Endothelial cell of umbilical vein (primary cell): ENCODE data around the gene TXNRD3. TPM values are rescaled to one million over a fixed set of nuclear protein-coding genes. Genes with fewer than 3 reads are reported as not detected.

Experiments used
- BruUV-seq: library from RNA; stranded (reverse); fragments of 400-500 nt; replicated peaks from 2 replicates; lab custom pipeline; 2021; lab: Mats Ljungman, UMichigan
- CTCF ChIA-PET: fragments of 300-600, 350-600 bp; sonication (Branson Sonifier 250); formaldehyde crosslinking; loops from one replicate; lab custom pipeline; 2021; ENCODE audit warnings: antibody characterized with exemption, inconsistent platforms; lab: Charles Lee
- POLR2A ChIA-PET: fragments of 300-600, 350-600 bp; sonication (Branson Sonifier 250); formaldehyde crosslinking; loops from one replicate; lab custom pipeline; 2021; ENCODE audit warnings: antibody characterized with exemption, inconsistent platforms; lab: Charles Lee
- DNase-seq: peaks from one replicate; pipeline ENCODE4 v3.0.0-alpha.2; 2011; ENCODE audit warnings: low read depth, low spot score
- FAIRE-seq: peaks from 2 replicates; lab custom pipeline; 2011; peaks lifted over from hg19 to GRCh38; lab: Jason Lieb, UNC
- H2AFZ ChIP-seq: 2 replicates; pipeline ENCODE4 v1.6.0; 2012; ENCODE audit warnings: low read depth, low read length, control low read depth, inconsistent platforms
- H3K27ac ChIP-seq: 2 replicates; pipeline ENCODE4 v1.5.1; 2011; ENCODE audit warnings: low read depth, mild to moderate bottlenecking, control low read depth, low read length, moderate library complexity; ENCODE audit not compliant: insufficient read depth
- H3K27me3 ChIP-seq, 2 experiments: 2 replicates each; pipeline versions ENCODE4 v1.6.0 to v1.6.1; 2011; ENCODE audit warnings: low read length in 2 of 2, mixed read lengths in 1 of 2; ENCODE audit not compliant: control insufficient read depth in 2 of 2, insufficient read depth in 2 of 2
- H3K36me3 ChIP-seq, 2 experiments: 2 replicates in 1 of 2; 3 replicates in 1 of 2; pipeline ENCODE4 v1.5.1; 2011; ENCODE audit warnings: low read length in 2 of 2, mild to moderate bottlenecking in 1 of 2, moderate library complexity in 1 of 2; ENCODE audit not compliant: control insufficient read depth in 2 of 2, insufficient read depth in 2 of 2; ENCODE audit errors: extremely low read depth in 1 of 2
- H3K4me1 ChIP-seq: 3 replicates; pipeline ENCODE4 v1.5.1; 2011; ENCODE audit warnings: mild to moderate bottlenecking, low read length; ENCODE audit not compliant: control insufficient read depth, insufficient read depth; ENCODE audit errors: extremely low read depth
- H3K4me2 ChIP-seq: 2 replicates; pipeline ENCODE4 v1.6.1; 2011; ENCODE audit warnings: low read length, control low read depth, mixed read lengths; ENCODE audit not compliant: insufficient read depth
- H3K4me3 ChIP-seq, 3 experiments: fragments of 200-600 bp in 1 of 3; sonication (generic), shearing (Covaris generic) in 1 of 3; replicated peaks in 1 of 3; 2 replicates each; pipeline ENCODE4 v1.5.1; 2011 to 2016; ENCODE audit warnings: control low read depth in 3 of 3, low read length in 3 of 3, mild to moderate bottlenecking in 2 of 3, inconsistent platforms in 1 of 3, low read depth in 1 of 3, moderate library complexity in 1 of 3; ENCODE audit not compliant: insufficient read depth in 1 of 3
- H3K79me2 ChIP-seq: 2 replicates; pipeline ENCODE4 v1.6.0; 2012; ENCODE audit warnings: low read length, inconsistent platforms; ENCODE audit not compliant: control insufficient read depth, insufficient read depth
- H3K9ac ChIP-seq: replicated peaks from 2 replicates; pipeline ENCODE3; 2011; ENCODE audit warnings: low read length, control low read depth; ENCODE audit not compliant: insufficient read depth; ENCODE audit errors: extremely low read depth
- H3K9me1 ChIP-seq: replicated peaks from 3 replicates; pipeline ENCODE4 v1.6.0; 2011; ENCODE audit warnings: mild to moderate bottlenecking, low read length; ENCODE audit not compliant: control insufficient read depth, insufficient read depth; ENCODE audit errors: extremely low read depth
- H3K9me3 ChIP-seq: replicated peaks from 2 replicates; pipeline ENCODE4 v1.5.1; 2012; ENCODE audit warnings: low read length, inconsistent platforms; ENCODE audit not compliant: control insufficient read depth, insufficient read depth
- H4K20me1 ChIP-seq: replicated peaks from 2 replicates; pipeline ENCODE3; 2011; ENCODE audit warnings: mild to moderate bottlenecking, low read length; ENCODE audit not compliant: control insufficient read depth, insufficient read depth; ENCODE audit errors: extremely low read depth
- EZH2 ChIP-seq: IDR thresholded peaks from 2 replicates; pipeline ENCODE4 v1.6.1; 2012; ENCODE audit warnings: borderline replicate concordance, low read depth, mild to moderate bottlenecking, moderate library complexity, low read length, inconsistent platforms; ENCODE audit not compliant: severe bottlenecking
- FOS ChIP-seq: IDR thresholded peaks from 2 replicates; pipeline ENCODE4 v1.6.1; 2011; ENCODE audit warnings: mild to moderate bottlenecking, low read length, moderate library complexity, borderline replicate concordance; ENCODE audit not compliant: insufficient read depth
- GATA2 ChIP-seq: IDR thresholded peaks from 2 replicates; pipeline ENCODE4 v1.7.0; 2011; ENCODE audit warnings: low read depth, mild to moderate bottlenecking, moderate library complexity, mixed read lengths, low read length; ENCODE audit not compliant: insufficient read length, insufficient read depth
- JUN ChIP-seq: IDR thresholded peaks from 2 replicates; pipeline ENCODE4 v1.6.1; 2011; ENCODE audit warnings: borderline replicate concordance, low read depth; ENCODE audit not compliant: insufficient read length, insufficient read depth
- MYC ChIP-seq: IDR thresholded peaks from one replicate; pipeline ENCODE4 v1.6.1; 2011; ENCODE audit warnings: mild to moderate bottlenecking, low read depth, low read length
- POLR2A ChIP-seq: IDR thresholded peaks from 2 replicates; pipeline ENCODE4 v1.6.1; 2012; ENCODE audit warnings: low read depth, mild to moderate bottlenecking, control low read depth, low read length
- POLR2AphosphoS5 ChIP-seq: IDR thresholded peaks from 2 replicates; pipeline ENCODE4 v1.6.1; 2012; ENCODE audit warnings: low read depth, mild to moderate bottlenecking, control low read depth, low read length, moderate library complexity; ENCODE audit not compliant: insufficient read depth
- dilution Hi-C: fragments of 300-500 bp; cut with MboI; formaldehyde crosslinking; loops from one replicate; pipeline ENCODE4 v1.15.0; 2019; ENCODE audit warnings: low sequenced_read_pairs; ENCODE audit not compliant: extremely low pct_ligation_motif_present
- intact Hi-C: fragments of 100-400 bp; cut with micrococcal nuclease; formaldehyde crosslinking; loops from one replicate; pipeline ENCODE4 v1.10.0; 2022
- polyA plus RNA-seq, 4 experiments: library from polyadenylated mRNA; depleted of rRNA in 3 of 4; stranded (reverse) in 3 of 4; unstranded in 1 of 4; fragments of >200 nt; gene quantifications; 2 replicates each; pipeline versions ENCODE4 v1.2.1 to v1.2.3, GENCODE V29; 2011 to 2012; ENCODE audit warnings: missing spikeins in 1 of 4
- total RNA-seq: library from RNA; stranded (reverse); gene quantifications from 2 replicates; pipeline ENCODE4 v1.2.3, GENCODE V29; 2021
- TF ChIP-seq, protein P1 (sequence below), 2 donors: IDR thresholded peaks; 1 replicate in 1 of 2; 2 replicates in 1 of 2; pipeline ENCODE4 v1.5.1; 2011; ENCODE audit warnings: low read length in 2 of 2, mild to moderate bottlenecking in 2 of 2, moderate library complexity in 2 of 2, control low read depth in 1 of 2, inconsistent platforms in 1 of 2, low read depth in 1 of 2; ENCODE audit not compliant: insufficient read depth in 1 of 2; ENCODE audit errors: extremely low read depth in 1 of 2
- TF ChIP-seq, protein P2 (sequence below): IDR thresholded peaks from 2 replicates; pipeline ENCODE4 v1.6.1; 2011; ENCODE audit not compliant: insufficient read depth, insufficient read length

Gene TXNRD3
- total and polyA plus RNA-seq, 2 donors (not counting 3 experiments of a cell fraction or from before 2014, with no cell fraction given): 2.6 to 7.1 TPM

DNA sequence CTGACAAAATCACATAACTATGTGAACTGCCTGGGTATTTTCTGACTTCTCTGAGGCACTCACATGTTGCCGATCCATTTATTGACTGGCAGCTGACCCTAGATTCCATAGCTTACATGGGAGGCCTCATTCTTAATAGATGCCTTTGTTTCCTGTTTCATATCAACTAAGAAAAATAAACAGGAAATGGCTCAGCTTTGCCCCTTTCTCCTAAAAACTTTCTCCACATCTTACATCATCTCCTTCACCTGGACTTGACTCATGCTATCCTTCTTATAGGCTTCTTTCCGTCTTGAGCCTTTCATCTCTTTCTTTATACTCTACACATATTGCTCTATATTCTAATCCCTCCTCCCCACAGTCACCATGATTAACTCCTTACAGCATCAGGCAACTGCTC is 38.0 kb downstream of the TXNRD3 start:
- DNase-seq (peak; percentile 28), FAIRE-seq (peak; percentile 44)
- Histone ChIP-seq H3K36me3 (no peaks in the 10 kb centered on the region), H3K9me3 (no peaks in the 10 kb centered on the region), H4K20me1 (no peaks in the 10 kb centered on the region), H3K27ac (no peak overlapping the region), H3K9me1 (no peaks in the 10 kb centered on the region), H3K27me3 (no peaks in the 10 kb centered on the region), H3K4me2 (peak overlapping the region; percentile 39), H3K4me1 (peaks cover 15% of the 10 kb centered on the region), H3K79me2 (no peaks in the 10 kb centered on the region), H3K9ac (no peak overlapping the region), H3K4me3 (no peak overlapping the region), H2AFZ (peak overlapping the region; percentile 31)
- ChIA-PET POLR2A (no interaction called here), CTCF (no interaction called here)
- intact Hi-C loops: no loop called here
- no TSS peak for BruUV-seq
- TF ChIP-seq JUN: no peak
- TF ChIP-seq GATA2: peak; percentile 37
- TF ChIP-seq FOS: peak; percentile 9
- dilution Hi-C loops: no loop called here

DNA sequence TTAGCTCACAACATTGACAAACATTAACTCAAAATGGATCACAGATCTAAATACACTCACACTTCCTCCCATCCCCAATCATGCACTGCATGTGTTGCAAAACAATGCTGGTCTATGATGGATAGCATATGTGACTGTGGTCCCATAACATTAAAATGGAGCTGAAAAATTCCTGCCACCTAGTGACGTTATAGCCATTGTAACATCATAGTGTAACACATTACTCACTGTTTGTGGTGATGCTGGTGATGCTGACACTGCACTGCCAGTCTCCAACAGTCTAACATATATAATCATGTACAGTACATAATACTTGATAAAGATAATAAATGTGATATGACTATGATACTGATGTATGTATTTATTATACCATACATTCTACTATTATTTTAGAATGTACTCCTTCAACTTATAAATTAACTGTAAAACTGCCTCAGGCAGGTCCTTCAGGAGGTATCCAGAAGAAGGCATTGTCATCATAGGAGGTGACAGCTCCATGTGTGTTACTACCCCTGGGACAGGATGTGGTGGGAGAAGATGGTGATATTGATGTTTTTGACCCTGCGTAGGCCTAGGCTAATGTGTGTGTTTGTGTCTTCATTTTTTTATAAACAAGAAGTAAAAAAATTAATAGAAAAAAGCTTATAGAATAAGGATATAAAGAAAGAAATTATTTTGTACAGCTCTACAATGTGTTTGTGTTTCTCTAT is 41.3 kb downstream of the TXNRD3 start:
- ChIA-PET POLR2A (no interaction called here), CTCF (interaction anchor here (1.0 to 1.4 kb wide), 5 partner anchors 9 to 66 kb away, joined by 3 to 5 read pairs (median 3); no protein-coding TSS in a partner anchor)
- FAIRE-seq (no peak), DNase-seq (no peak)
- Histone ChIP-seq H4K20me1 (no peaks in the 10 kb centered on the region), H3K9ac (no peak overlapping the region), H2AFZ (no peak overlapping the region), H3K79me2 (no peaks in the 10 kb centered on the region), H3K27ac (no peak overlapping the region), H3K27me3 (no peaks in the 10 kb centered on the region), H3K36me3 (no peaks in the 10 kb centered on the region), H3K4me1 (peaks cover 11% of the 10 kb centered on the region), H3K9me3 (no peaks in the 10 kb centered on the region), H3K4me2 (no peak overlapping the region), H3K4me3 (no peak overlapping the region), H3K9me1 (no peaks in the 10 kb centered on the region)
- dilution Hi-C loops (no loop called here), intact Hi-C loops (no loop called here)
- no peak for TF ChIP-seq POLR2AphosphoS5
- TF ChIP-seq EZH2: no peak
- no peak for TF ChIP-seq MYC
- no peak for TF ChIP-seq POLR2A
- no peak for TF ChIP-seq GATA2
- TF ChIP-seq JUN: no peak
- TF ChIP-seq, protein P1, sequence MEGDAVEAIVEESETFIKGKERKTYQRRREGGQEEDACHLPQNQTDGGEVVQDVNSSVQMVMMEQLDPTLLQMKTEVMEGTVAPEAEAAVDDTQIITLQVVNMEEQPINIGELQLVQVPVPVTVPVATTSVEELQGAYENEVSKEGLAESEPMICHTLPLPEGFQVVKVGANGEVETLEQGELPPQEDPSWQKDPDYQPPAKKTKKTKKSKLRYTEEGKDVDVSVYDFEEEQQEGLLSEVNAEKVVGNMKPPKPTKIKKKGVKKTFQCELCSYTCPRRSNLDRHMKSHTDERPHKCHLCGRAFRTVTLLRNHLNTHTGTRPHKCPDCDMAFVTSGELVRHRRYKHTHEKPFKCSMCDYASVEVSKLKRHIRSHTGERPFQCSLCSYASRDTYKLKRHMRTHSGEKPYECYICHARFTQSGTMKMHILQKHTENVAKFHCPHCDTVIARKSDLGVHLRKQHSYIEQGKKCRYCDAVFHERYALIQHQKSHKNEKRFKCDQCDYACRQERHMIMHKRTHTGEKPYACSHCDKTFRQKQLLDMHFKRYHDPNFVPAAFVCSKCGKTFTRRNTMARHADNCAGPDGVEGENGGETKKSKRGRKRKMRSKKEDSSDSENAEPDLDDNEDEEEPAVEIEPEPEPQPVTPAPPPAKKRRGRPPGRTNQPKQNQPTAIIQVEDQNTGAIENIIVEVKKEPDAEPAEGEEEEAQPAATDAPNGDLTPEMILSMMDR (IDR thresholded peaks at IDR 0.05; ENCODE audit: extremely low read depth in 1 of 2, insufficient read depth in 1 of 2, low read depth in 1 of 2, low read length in 2 of 2): no peak
- TF ChIP-seq, protein P2, sequence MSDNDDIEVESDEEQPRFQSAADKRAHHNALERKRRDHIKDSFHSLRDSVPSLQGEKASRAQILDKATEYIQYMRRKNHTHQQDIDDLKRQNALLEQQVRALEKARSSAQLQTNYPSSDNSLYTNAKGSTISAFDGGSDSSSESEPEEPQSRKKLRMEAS: no peak
- TF ChIP-seq FOS: no peak
- BruUV-seq: no TSS peak
